Suprapubic skin (tissue), 2 donors: Measurements from ENCODE around the gene KCNK5.

Source experiments
- EP300 ChIP-seq: sonication (generic); formaldehyde crosslinking; IDR thresholded peaks from one replicate; pipeline ENCODE4 v1.6.1; 2017; ENCODE audit warnings: antibody characterized with exemption
- POLR2A ChIP-seq, 2 donors: fragments of 450-650 bp; IDR thresholded peaks; one replicate each; pipeline ENCODE4 v1.6.1; 2017; ENCODE audit warnings: antibody characterized with exemption in 2 of 2, mild to moderate bottlenecking in 2 of 2, moderate library complexity in 2 of 2

- no peak for TF ChIP-seq POLR2A (IDR thresholded peaks at IDR 0.05)
- TF ChIP-seq EP300, result no peak
These were observed 33.4 kb downstream of the KCNK5 start for GRCh38 chr6:39195792-39196385.
